Suppressor macrophage (primary cell): ENCODE results near the gene ADGRG2.
"Not testable (repeated sequence)": the region's sequence is repeated elsewhere in the genome, so short reads cannot be mapped to it uniquely, and the experiment has no call there.

Source experiments
- DNase-seq, 4 experiments: peaks; one replicate each; pipeline ENCODE4 v3.0.0-alpha.2; 2020 to 2022

The ADGRG2 gene

DNA sequence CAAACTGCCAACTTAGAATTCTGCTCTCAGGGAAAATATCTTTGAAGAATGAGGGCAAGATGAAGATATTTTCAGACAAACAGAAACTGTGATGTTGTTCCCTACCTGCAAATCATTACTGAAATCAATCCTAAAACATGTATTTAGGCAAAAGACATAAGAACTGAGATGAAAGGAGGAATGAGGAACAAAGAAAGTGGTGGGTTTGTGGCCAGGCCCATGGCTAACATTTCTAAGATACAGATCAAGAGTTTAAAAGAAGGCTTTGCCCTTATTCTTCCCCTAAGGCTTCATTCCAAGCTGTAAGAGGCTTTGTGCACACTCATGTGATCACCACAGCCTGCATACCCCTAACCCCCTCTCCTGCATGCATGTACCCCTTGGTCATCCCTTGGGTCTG, 46.5 kb downstream of the ADGRG2 start:
- DNase-seq, result no peak

DNA sequence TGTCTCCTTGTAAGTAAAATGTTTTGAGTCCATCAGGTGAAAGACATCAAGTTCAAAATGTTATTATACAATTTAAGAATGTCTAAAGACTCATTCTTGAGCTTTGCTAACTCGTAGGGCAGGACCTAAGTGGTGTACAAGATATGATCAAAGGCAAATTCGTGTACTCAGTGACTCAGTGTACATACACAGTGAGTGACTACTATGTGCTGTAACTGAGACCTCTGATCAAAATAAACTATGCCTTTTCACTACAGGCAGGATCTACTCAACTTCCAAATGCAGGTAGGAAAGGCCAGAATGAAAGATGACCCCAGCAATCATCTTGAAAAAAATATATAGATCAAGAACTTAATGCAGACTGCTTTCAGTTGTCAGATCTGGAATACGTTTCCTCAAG, 49.9 kb downstream of the ADGRG2 start:
- DNase-seq, result no peak

DNA sequence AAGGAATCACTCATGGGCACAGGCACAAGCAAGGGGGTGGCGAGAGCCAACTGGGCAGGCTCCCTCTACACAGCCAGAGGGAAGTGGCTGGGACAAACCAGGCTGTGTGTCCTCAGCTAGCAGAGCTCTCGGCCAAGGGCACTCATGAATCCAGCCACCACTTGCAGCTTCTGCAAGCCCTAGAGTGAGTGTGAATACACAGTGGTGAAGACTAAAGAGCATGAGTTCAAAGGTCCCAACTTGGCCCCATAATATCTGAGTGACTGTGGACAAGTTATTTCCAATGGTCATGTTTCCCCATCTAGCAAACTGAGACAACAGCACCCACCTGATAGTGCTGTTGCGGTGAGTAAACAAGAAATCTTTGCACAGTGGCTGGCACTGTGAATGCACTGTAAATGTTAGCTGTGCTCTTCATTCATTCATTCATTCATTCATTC, 51.7 kb downstream of the ADGRG2 start:
- DNase-seq, result no peak

DNA sequence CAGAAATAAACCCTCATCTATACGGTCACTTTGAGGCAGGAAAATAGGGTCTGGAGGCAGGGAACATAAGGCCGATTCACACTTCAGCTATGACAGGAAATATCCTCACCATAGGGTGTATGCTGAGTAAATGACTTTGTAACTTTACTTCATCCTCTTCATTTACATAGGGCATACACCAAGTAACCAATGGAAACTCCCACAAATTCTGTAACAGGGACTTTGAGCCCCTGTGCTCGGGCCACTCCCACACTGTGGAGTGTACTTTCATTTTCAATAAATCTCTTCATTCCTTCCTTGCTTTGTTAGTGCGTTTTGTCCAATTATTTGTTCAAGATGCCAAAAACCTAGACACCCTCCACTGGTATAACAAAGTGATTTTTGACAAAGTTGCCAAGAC, 55.3 kb downstream of the ADGRG2 start:
- not testable (repeated sequence) for DNase-seq

DNA sequence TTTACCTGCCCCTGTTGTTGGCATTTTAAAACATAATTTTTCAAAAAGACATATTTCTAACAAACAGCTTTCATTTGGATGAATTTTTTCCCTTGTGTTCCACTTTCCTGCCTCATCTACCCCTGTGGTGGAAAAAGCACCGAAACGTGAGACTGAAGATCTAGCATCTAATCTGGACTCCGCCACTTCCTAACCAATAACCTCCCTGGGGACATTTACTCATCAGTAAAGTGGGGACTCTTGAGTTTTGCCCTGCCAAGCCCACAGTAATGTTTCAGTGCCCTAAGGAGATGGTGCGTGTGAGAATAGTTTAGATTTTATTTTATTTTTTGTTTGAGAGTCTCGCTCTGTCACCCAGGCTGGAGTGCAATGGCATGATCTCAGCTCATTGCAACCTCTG, 56.7 kb downstream of the ADGRG2 start:
- no peak for DNase-seq

DNA sequence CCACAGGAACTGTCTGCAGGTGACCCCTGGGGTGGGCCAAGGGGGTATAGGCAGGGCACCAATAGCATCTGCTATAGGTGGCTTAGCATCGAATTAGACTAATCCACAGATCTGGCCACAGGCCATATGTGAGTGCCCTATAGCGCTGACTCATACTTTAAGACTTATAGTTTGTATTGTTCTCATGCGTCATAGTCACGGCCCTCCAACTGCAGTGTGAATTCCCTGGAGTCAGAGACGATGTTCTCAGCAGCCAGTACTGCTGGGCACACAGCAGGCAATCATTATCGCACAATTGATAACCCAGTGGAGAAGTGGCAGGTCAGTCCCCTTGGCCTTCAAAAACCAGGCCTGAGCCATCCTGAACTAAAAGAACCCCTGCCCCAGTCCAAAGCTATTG, 58.1 kb downstream of the ADGRG2 start:
- no peak for DNase-seq

DNA sequence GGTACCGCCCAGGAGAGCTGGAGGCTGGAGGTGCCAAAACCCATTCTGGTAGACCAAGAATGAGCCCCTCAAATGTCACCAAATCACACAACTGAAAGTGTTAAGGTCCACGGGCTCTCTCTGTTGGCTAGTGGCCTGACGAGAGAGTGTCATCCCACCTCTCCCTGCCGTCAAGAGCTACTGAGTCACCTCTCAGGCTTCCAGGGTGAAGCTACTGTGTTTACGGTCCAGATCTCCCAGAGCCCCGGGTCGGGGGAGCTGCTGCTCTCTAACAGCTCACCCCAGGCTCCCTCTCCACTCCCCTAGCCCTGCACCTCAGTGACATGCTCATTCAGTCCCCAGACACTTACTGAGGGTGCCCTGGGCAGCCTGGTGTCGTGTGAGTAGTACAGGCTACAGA, 59.2 kb downstream of the ADGRG2 start:
- DNase-seq, result no peak

DNA sequence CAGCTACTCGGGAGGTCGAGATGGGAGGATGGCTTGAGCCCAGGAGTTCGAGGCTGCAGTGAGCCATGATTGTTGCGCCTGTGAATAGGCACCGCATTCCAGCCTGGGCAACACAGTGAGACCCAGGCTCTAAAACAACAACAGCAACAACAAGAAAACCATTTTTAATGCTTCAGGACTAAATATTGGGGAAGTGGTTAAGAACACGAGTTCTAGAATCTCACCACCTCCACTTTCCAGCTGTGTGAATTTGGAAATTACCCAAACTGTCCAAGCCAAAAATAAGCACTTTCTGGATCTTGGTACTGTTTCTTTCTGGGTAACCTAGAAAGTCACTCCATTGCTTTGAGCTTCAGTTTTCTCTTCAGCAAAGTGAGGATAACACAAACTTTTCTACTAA, 63.2 kb downstream of the ADGRG2 start:
- DNase-seq, result peak in 2 of 4 experiments; percentile 3 to 18

DNA sequence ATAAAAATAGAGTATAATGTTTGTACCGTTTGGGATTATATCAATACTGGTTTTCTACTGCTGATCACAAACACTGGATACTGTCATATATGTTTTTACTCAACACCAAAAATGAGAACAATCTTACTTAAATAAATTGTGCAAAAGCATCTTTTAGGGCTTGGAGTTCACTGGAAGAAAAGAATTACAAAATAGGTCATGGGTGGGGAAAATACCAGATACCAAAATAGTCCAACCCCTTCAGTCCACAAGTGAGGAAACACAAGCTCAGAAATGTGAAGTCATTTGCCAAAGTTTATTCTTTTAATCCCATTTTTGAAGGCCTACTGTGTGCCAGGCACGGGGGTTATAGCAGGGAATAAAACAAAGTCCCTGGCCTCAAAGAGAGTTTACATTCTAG, 64.4 kb downstream of the ADGRG2 start:
- peak in 3 of 4 experiments; percentile 7 to 43 (median 22) for DNase-seq

DNA sequence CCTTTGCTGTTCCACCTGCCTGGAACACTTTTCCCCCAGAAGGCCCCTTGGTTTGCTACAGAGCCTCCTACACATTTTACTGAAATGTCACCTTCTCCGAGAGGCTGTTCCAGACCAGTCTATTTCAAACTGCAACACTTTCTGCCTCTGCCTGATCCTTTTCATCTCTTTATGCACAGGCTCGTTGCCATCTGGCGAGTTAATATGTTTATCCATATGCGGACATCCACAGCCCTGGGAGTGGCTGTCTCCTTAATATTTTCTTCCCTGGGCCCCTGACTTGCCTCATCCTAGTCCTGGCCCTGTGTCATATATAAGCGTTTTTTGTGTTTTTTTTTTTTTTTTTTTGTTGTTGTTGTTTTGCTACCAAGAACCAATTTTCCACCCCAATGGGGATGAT, 73.2 kb downstream of the ADGRG2 start:
- DNase-seq, result no peak

DNA sequence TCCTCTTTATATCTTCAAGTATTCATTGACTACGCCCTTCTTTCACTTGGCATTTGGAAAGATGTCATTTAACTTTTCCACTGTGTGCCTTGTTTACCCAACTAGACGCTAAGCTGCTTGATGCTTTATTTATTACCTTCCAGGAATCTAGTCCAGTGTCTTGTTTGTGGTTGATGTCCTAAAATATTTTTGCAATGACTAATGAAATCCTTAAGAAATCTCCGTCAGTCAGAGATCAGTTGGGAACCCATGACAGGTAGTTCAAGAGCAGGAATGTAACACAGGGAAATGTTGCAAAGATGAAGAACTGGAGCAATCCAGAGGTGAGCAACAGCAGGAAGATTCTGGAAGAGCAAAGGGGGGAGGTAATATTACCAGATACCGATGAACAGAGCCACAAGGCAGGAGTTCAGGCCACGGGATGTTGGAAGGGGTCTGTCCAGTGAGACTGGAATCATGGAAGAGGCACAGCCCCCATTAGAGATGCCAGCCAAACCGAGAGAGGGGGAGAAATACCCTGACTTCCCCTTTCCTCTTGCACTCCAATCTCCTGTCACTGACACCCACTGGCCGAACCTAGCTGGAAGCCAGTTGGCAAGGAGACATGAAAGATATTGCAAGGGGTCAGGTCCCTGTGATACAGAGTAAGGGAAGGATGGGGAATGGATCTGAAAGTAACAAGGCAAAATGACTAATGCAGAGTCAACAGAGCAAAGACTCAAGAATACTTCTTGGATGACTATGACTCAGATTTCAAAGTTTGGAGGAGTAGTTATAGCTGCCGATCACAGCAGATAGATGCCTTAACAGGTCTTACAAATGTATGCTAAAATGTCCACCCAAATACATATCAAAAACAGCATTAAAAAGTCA, 75.7 kb downstream of the ADGRG2 start:
- peak in 3 of 4 experiments; percentile 7 to 26 (median 18) for DNase-seq

DNA sequence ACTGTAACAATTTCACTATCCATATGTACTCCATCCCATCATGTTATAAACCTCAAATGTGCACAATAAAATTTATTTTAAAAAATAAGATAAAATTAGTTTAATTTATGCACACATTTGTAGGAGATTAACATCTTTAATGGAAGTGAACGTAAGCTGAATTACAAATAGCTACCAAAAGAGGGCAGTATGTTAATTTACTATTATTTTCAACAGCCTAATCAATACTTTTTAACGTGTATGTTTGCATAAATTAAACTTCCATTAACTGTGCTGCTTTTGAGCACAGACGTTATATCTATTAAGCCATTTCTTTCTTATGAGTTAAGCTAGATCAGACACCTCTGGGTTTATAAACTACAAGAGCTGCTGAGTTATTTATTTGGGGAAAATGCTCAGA, 81.9 kb downstream of the ADGRG2 start:
- peak in 2 of 4 experiments; percentile 1 to 8 for DNase-seq

DNA sequence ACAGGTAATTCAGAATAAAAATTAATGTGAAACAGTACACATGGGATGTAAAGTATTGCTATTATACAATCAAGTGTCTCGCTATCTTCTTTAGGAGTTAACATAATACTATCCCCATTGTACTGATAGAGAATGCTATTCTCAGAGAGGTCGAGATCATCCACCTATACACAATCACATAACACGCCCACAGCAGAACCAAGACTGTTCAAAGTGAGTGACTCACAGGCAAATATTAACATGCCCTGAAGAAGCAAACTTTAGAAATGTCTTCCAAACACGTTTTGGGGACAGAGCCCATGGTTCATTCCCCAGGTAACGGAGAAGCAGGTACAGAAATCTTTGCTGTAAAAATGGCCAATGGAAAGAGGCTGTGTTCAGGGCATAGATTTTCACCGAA, 88.2 kb downstream of the ADGRG2 start:
- no peak for DNase-seq

DNA sequence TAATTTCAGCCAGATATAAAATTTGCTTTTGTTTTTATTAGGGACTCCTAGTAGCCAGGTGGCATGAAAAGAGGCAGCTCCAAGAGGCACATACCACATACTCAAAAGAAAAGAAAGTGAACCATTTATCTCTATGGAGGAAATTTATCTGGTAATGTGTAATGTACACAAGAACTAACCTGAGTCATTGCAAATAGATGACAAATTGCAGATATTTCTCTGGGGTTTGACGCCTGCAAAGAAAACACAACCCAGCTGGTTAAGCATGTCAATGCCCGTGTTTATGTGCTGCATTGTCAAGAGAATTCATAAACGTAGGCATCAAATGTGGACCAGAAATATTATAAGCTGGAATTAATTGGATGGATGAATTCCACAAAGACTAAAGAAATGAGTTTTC, 91.5 kb downstream of the ADGRG2 start:
- DNase-seq, result no peak

DNA sequence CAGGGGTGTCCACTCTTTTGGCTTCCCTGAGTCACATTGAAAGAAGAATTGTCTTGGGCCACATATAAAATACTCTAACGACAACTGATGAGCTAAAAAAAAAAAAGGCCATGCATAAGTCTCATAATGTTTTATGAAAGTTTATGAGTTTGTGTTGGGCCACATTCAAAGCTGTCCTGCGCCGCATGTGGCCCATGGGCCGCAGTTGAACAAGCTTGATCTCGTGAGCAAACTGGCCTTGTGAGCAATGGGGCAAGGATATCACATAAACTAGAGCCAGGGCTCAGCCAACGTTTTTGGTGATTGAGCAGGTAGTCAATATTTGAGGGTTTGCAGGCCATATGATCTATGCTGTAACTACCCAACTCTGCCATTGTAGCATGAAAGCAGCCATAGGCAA, 93.7 kb downstream of the ADGRG2 start:
- DNase-seq, result no peak

DNA sequence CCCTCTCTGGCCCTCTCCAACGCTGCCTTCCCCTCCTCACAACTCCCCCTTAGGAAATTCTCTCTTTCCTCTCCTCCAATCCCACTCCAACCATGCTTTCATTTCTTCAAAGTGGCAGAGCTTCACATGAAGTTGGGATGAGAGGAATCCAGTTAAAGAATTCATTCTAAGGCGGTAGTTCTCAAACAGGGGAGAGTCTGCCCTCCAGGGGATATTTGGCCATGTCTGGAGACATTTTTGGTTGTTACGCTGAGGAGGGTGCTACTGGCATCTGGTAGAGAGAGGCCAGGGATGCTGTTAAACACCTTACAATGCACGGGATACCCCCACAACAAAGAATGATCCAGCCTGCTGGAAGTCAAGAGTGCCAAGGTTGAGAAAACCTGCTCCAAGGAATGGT, 97.9 kb downstream of the ADGRG2 start:
- no peak for DNase-seq

DNA sequence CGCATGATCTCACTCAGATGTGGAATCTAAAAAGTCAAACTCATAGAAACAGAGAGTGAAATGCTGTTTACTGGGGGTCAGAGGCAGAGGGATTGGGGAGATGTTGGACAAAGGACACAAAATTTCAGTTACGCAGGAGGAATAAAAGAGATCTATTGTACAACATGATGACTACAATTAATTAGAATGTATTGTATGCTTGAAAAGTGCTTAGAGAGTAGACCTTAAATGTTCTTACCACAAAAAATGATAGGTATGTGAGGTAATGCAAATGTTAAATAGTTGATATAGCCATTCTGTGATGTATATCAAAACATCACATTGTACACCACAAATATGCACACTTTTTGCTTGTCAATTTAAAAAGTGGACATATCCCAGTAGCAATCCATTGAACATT, 102.3 kb downstream of the ADGRG2 start:
- no peak for DNase-seq

DNA sequence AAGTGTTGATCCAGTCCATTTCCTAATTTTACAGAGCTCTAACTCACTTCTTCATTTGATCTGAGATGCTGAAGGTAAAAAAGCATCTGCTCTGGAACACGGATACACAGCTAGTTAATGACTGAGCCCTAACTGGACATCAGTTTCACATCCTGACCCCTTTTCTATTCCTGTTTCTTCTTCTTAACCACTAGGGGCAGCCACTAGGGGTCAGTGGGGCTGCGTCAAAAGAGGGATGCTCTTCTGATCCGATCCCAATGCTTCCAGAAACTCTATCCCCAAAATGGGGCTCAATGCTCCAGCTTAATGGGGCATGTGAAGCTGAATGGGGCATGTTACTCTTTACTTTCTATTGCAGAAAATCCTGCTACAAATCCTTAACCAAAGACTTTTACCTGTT, 105.0 kb downstream of the ADGRG2 start:
- peak; percentile 18 to 55 (median 32) for DNase-seq

DNA sequence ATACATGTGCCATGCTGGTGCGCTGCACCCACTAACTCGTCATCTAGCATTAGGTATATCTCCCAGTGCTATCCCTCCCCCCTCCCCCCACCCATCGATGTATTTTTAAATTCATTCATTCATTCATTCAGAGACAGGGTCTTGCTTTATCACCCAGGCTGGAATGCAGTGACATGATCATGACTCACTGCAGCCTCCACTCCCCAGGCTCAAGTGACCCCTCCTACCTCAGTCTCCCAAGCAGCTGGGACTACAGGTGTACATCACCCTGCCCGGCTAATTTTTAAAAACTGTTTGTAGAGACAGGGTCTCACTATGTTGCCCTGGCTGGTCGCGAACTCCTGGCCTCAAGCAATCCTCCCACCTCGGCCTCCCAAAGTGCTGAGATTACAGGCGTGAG, 105.7 kb downstream of the ADGRG2 start:
- not testable (repeated sequence) for DNase-seq

DNA sequence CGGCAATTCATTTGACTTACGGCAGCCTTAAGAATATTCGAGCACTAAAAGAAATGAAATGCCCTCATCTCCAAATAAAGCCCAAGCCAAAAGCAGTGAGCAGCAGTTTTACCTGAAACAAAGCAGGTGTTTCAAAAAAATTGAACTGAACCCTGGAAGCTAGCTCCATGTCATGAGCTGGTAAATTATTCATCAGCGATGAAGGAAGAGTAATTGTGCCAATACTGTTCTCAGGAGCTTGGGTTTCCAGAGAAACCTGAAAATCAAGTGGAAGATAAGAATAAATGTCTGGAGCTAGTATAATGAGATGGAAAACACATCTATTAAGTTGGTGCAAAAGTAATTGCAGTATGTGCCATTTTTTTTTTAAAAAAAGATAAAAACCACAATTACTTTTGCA, 114.4 kb downstream of the ADGRG2 start:
- DNase-seq, result no peak

DNA sequence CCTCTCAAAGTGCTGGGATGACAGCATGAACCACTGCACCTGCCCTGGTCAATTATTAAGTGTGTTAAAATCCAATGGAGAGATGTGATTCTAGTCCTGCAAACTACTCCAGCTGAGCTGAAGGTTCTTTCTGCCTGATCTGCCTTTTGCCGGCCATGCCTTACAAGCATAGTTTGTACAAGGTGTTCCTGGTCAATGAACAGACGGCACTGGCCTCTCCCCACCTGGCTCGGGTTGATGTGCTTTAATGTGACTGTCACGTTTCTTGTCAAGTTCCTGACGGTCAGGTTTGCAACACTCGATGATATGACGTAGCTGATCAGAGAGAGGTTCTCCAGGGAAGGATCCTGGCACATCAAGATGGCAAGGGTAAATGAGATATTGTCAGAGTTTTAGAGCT, 115.3 kb downstream of the ADGRG2 start:
- DNase-seq, result no peak

DNA sequence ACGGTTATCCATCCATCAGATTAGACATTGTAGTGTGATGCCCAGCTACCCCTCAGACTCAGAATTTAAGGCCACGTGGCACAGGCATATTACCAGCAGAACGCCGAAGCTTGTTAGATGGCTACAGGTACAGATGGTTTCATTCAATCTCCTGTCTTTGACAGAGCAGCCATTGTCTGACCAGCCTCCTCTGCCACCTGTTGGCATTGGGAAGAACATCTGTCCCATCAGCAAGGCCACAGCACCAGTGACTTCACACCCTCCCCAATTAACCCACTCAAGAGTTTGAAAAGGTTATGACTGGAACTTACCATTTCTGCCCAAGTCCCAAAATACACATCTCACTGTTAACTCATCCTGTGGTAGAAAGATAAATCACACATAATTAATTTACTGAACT, 116.4 kb downstream of the ADGRG2 start:
- no peak for DNase-seq

DNA sequence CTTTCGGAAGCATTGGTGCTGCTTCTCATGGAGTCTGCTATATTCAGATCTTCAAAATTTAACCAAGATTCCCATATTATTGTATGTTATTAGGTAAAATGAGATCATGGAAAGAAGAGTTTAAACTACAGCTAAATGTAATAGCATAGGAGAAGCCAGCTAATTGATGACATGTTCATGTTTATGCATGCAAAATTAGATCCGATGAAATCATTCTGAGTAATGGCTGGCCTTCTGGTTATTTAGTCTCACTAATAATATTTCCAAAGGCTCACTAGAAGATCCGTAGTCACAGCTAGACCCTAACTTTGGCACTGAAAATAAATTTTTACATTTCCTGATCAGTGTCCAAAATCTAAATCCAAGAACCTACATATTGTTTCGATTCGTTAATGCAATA, 118.5 kb downstream of the ADGRG2 start:
- DNase-seq, result no peak

DNA sequence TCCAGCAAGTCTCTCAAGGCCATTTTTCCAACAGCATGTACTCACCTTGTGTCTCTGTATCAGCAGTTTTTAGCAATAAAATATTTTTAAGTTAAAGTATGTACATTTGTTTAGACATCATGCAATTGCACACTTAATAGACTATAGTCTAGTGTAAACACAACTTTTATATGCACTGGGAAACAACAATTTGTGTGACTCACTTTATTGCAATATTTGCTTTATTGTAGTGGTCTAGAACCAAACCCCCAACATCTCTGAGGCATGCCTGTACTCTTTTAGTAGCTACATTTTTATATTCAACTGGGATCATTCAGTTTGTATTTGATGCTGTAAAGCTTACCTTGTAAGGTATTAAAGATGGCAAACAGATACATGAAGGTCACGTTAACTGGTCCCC, 123.6 kb downstream of the ADGRG2 start:
- no peak for DNase-seq

DNA sequence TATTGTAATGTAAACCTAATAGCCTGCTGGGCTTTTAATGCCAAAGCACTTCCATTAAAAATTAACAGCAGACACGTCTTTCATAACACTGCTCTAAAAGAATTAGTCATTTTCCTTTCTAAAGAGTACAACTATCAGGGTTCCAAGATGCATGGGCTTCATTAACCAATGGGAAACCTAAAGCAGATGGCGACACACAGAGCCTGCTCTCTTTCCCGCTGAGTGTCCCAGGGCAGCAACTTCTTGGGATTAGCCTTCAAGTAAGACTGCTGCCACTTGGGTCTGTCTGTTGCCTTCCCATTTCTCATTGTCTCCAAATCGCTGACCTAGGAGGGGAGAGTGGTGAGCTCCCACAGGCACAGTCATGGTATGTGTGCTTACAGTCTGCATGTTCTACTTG, 124.4 kb downstream of the ADGRG2 start:
- no peak for DNase-seq
